Measurements from ENCODE around the gene SCRN1. TPM values are rescaled to one million over a fixed set of nuclear protein-coding genes. Genes with fewer than 3 reads are reported as not detected.
A peak's percentile ranks its signal among the peaks of the same experiment; 100 is the strongest.

SCRN1 gene
- total RNA-seq, 1 donor = 113 TPM

GRCh38 chr7:30028749-30029635, 39.4 kb upstream of the SCRN1 start:
- TF ChIP-seq CTCF (IDR thresholded peaks at IDR 0.05; ENCODE audit: insufficient read depth, low read depth, low read length) = no peak
- peak; percentile 38 for DNase-seq (ENCODE audit: low read depth)
- H3K4me3 ChIP-seq (ENCODE audit: low read depth, low read length) = peak overlapping the region; percentile 81

GRCh38 chr7:30028216-30028748, 38.7 kb upstream of the SCRN1 start, which contains the start of gene PLEKHA8:
PLEKHA8 (plus strand) TSS chr7:30028412; CDS start chr7:30028763, 351 bp downstream.
- TF ChIP-seq CTCF (IDR thresholded peaks at IDR 0.05; ENCODE audit: insufficient read depth, low read depth, low read length) = no peak

GRCh38 chr7:30027740-30028215, 38.2 kb upstream of the SCRN1 start:
- no peak for DNase-seq (ENCODE audit: low read depth)
- H3K4me3 ChIP-seq (ENCODE audit: low read depth, low read length) = peak overlapping the region; percentile 81
- no peak for TF ChIP-seq CTCF (IDR thresholded peaks at IDR 0.05; ENCODE audit: insufficient read depth, low read depth, low read length)

More at GRCh38 chr7:30028216-30028748, 38.7 kb upstream of the SCRN1 start, which contains the start of gene PLEKHA8:
- peak within 1 kb of the TSS; percentile 81 for H3K4me3 ChIP-seq (ENCODE audit: low read depth, low read length)
- DNase-seq (ENCODE audit: low read depth) = peak; percentile 87

- no peak for TF ChIP-seq CTCF (IDR thresholded peaks at IDR 0.05; ENCODE audit: insufficient read depth, low read depth, low read length)
- DNase-seq (ENCODE audit: low read depth) = no peak
- peak overlapping the region; percentile 81 for H3K4me3 ChIP-seq (ENCODE audit: low read depth, low read length)
Measured at GRCh38 chr7:30027065-30027456, 37.5 kb upstream of the SCRN1 start.

GRCh38 chr7:30026229-30027064, 36.8 kb upstream of the SCRN1 start, which contains the start of gene FKBP14:
FKBP14 (minus strand) TSS chr7:30026702; CDS start chr7:30026508, 194 bp downstream.
- TF ChIP-seq CTCF (IDR thresholded peaks at IDR 0.05; ENCODE audit: insufficient read depth, low read depth, low read length) = no peak
- peak within 1 kb of the TSS; percentile 81 for H3K4me3 ChIP-seq (ENCODE audit: low read depth, low read length)
- peak; percentile 100 for DNase-seq (ENCODE audit: low read depth)

GRCh38 chr7:30023524-30023923, 33.9 kb upstream of the SCRN1 start:
- no peak for DNase-seq (ENCODE audit: low read depth)
- no peak for TF ChIP-seq CTCF (IDR thresholded peaks at IDR 0.05; ENCODE audit: insufficient read depth, low read depth, low read length)
- H3K4me3 ChIP-seq (ENCODE audit: low read depth, low read length) = no peak overlapping the region
